Adrenal gland (tissue), 5 donors: ENCODE measurements around the gene GLRB.

Experiments used
- POLR2A ChIP-seq, 2 donors: fragments of 450-650 bp; IDR thresholded peaks; one replicate each; pipeline ENCODE4 v1.6.1; 2017; ENCODE audit warnings: antibody characterized with exemption in 2 of 2, mild to moderate bottlenecking in 2 of 2, moderate library complexity in 1 of 2
- TF ChIP-seq, protein P1 (sequence below), 6 experiments: fragments of 450-650 bp in 4 of 6; fragments of 200-600 bp in 2 of 6; sonication (generic) in 1 of 6; IDR thresholded peaks; 1 replicate in 5 of 6; 2 replicates in 1 of 6; pipeline versions ENCODE4 v1.5.1 to v1.8.0; 2016 to 2021; ENCODE audit warnings: antibody characterized with exemption in 6 of 6, mild to moderate bottlenecking in 2 of 6, moderate library complexity in 1 of 6
- donor health status: DM: no; HTN: no; CAD: no.

DNA sequence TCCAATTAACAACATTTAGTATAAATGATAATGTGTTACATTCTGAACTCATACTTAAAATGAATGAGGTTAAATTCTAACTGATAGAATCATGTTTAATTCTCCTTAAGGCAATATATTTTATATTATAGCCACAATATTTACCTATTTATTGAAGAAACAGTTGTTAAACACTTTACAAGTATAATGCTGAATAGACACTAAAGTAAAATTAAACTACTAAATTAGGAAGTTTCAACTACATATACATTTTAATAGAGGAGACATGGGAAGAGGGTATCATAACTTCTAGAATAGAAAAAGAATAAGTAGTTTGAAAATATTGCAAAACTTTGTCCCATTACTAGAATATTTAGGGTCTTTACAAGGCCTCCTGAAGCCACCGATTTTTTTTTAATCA lies 108.3 kb downstream of the GLRB start:
- TF ChIP-seq, protein P1, sequence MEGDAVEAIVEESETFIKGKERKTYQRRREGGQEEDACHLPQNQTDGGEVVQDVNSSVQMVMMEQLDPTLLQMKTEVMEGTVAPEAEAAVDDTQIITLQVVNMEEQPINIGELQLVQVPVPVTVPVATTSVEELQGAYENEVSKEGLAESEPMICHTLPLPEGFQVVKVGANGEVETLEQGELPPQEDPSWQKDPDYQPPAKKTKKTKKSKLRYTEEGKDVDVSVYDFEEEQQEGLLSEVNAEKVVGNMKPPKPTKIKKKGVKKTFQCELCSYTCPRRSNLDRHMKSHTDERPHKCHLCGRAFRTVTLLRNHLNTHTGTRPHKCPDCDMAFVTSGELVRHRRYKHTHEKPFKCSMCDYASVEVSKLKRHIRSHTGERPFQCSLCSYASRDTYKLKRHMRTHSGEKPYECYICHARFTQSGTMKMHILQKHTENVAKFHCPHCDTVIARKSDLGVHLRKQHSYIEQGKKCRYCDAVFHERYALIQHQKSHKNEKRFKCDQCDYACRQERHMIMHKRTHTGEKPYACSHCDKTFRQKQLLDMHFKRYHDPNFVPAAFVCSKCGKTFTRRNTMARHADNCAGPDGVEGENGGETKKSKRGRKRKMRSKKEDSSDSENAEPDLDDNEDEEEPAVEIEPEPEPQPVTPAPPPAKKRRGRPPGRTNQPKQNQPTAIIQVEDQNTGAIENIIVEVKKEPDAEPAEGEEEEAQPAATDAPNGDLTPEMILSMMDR (IDR thresholded peaks at IDR 0.05) = no peak
- no peak for TF ChIP-seq POLR2A (IDR thresholded peaks at IDR 0.05)
